Nephron (organoid): ENCODE results near the gene MAMLD1.

Source experiments
- H3K27ac Mint-ChIP-seq, 3 experiments: 2 replicates each; pipeline ENCODE4 v1.8.0; 2020; ENCODE audit warnings: mixed read lengths in 3 of 3, mild to moderate bottlenecking in 2 of 3, moderate library complexity in 1 of 3
- H3K27me3 Mint-ChIP-seq: 2 replicates; pipeline ENCODE4 v1.8.0; 2021; ENCODE audit warnings: low read depth, mild to moderate bottlenecking, moderate library complexity, mixed read lengths
- H3K36me3 Mint-ChIP-seq: 2 replicates; pipeline ENCODE4 v1.8.0; 2020; ENCODE audit warnings: low read depth, mixed read lengths
- H3K4me1 Mint-ChIP-seq: 2 replicates; pipeline ENCODE4 v1.8.0; 2020; ENCODE audit warnings: mixed read lengths
- H3K4me3 Mint-ChIP-seq, 3 experiments: 2 replicates each; pipeline ENCODE4 v1.8.0; 2020; ENCODE audit warnings: mild to moderate bottlenecking in 3 of 3, mixed read lengths in 3 of 3, moderate library complexity in 2 of 3
- H3K9me3 Mint-ChIP-seq: 2 replicates; pipeline ENCODE4 v1.8.0; 2020; ENCODE audit warnings: mixed read lengths
- CTCF ChIP-seq, 3 experiments: fragments of 200-600 bp; sonication (generic); IDR thresholded peaks; one replicate each; pipeline ENCODE4 v1.5.0; 2021; ENCODE audit warnings: antibody characterized with exemption in 3 of 3; ENCODE audit not compliant: unreplicated experiment in 3 of 3

MAMLD1 gene

GRCh38 chrX:150366951-150367545 lies 3.9 kb downstream of the MAMLD1 start:
- Mint-ChIP-seq H3K27me3 (peaks cover 7% of the 10 kb centered on the region), H3K27ac (peak overlapping the region; percentile 89 to 96 (median 94)), H3K4me1 (peaks cover 12% of the 10 kb centered on the region), H3K36me3 (no peaks in the 10 kb centered on the region), H3K9me3 (peaks cover 16% of the 10 kb centered on the region), H3K4me3 (peak overlapping the region; percentile 84 to 93 (median 91))
- TF ChIP-seq CTCF (IDR thresholded peaks at IDR 0.05; ENCODE audit: unreplicated experiment in 3 of 3): no peak

DNA sequence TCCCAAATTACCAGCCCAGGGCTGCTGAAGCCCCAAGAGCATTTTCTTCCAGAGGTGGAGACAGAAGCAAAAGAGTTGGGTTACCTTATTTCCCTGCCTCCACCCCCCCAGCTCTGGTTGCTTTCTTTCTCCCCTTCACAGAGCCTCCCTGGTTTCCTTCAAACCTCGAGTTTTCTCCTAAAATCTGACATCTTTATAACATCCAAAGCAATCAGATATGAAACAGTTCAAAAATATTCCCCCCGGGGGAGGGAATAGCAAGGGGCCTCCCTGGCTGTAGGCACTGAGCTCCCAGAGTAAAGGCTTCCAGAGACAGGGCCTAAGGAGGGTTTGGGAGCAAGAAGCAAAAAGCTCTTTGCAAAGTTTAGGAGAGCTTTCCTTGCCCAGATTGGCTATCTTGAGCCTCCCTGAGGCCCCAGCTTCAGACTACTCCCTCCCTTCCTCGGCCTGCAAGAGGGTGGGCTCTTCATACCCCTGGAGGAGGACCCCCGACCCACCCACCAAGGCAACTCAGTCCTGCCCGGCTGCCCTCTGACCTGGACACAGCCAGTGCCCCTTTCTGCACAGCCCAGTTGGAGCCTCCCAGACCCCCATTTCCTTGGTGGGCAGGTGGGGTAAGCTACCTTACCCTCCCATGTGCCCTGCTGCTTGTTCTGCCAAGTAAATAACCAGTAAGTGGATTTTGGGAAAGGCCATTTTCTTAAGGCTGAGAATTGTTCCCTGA lies 7.6 kb downstream of the MAMLD1 start:
- Mint-ChIP-seq H3K4me3 (no peak overlapping the region), H3K4me1 (peaks cover 15% of the 10 kb centered on the region), H3K36me3 (no peaks in the 10 kb centered on the region), H3K27me3 (peaks cover 4% of the 10 kb centered on the region), H3K27ac (peak overlapping the region in 2 of 3 experiments; percentile 19 to 41), H3K9me3 (peaks cover 14% of the 10 kb centered on the region)
- TF ChIP-seq CTCF (IDR thresholded peaks at IDR 0.05; ENCODE audit: unreplicated experiment in 3 of 3): no peak

GRCh38 chrX:150371877-150372276 lies 8.8 kb downstream of the MAMLD1 start:
- Mint-ChIP-seq H3K4me3 (no peak overlapping the region), H3K27ac (no peak overlapping the region), H3K27me3 (peaks cover 4% of the 10 kb centered on the region), H3K9me3 (peaks cover 10% of the 10 kb centered on the region), H3K36me3 (no peaks in the 10 kb centered on the region), H3K4me1 (peaks cover 13% of the 10 kb centered on the region)
- TF ChIP-seq CTCF (IDR thresholded peaks at IDR 0.05; ENCODE audit: unreplicated experiment in 3 of 3): no peak

GRCh38 chrX:150372280-150372679 lies 9.2 kb downstream of the MAMLD1 start:
- peaks cover 10% of the 10 kb centered on the region for H3K9me3 Mint-ChIP-seq
- H3K36me3 Mint-ChIP-seq: no peaks in the 10 kb centered on the region
- H3K27me3 Mint-ChIP-seq: peaks cover 4% of the 10 kb centered on the region
- TF ChIP-seq CTCF (IDR thresholded peaks at IDR 0.05; ENCODE audit: unreplicated experiment in 3 of 3): no peak
- no peak overlapping the region for H3K4me3 Mint-ChIP-seq
- no peak overlapping the region for H3K27ac Mint-ChIP-seq
- H3K4me1 Mint-ChIP-seq: peaks cover 10% of the 10 kb centered on the region

GRCh38 chrX:150372756-150373155 lies 9.6 kb downstream of the MAMLD1 start:
- H3K36me3 Mint-ChIP-seq: no peaks in the 10 kb centered on the region
- H3K9me3 Mint-ChIP-seq: peaks cover 10% of the 10 kb centered on the region
- no peak overlapping the region for H3K27ac Mint-ChIP-seq
- peaks cover 4% of the 10 kb centered on the region for H3K27me3 Mint-ChIP-seq
- H3K4me1 Mint-ChIP-seq: peaks cover 10% of the 10 kb centered on the region
- no peak overlapping the region for H3K4me3 Mint-ChIP-seq
- TF ChIP-seq CTCF (IDR thresholded peaks at IDR 0.05; ENCODE audit: unreplicated experiment in 3 of 3): no peak
